GM12878 (cell line): ENCODE measurements around the gene MACROD2. TPM values are rescaled to one million over a fixed set of nuclear protein-coding genes. Genes with fewer than 3 reads are reported as not detected.
A peak's percentile ranks its signal among the peaks of the same experiment; 100 is the strongest.

Experiments used
- ATAC-seq: fragments of 200-7000 bp; cut with Tn5 transposase; 3 replicates; pipeline ENCODE4 v1.9.1; 2020; ENCODE audit warnings: mild to moderate bottlenecking, moderate library complexity
- BruUV-seq: library from RNA; stranded (reverse); fragments of 400-500 nt; replicated peaks from 2 replicates; lab custom pipeline; 2021; lab: Mats Ljungman, UMichigan
- CTCF ChIA-PET: fragments of 300-600 bp; sonication (Branson Sonifier 250); formaldehyde crosslinking; extraction: SDS; loops from one replicate; lab custom pipeline; 2021; ENCODE audit warnings: inconsistent platforms; lab: Yijun Ruan, JAX
- POLR2A ChIA-PET: fragments of 350-600 bp; formaldehyde crosslinking; extraction: SDS; loops from one replicate; lab custom pipeline; 2021; ENCODE audit warnings: inconsistent platforms; lab: Charles Lee
- RAD21 ChIA-PET: fragments of 300-600 bp; sonication (Branson Sonifier 250); formaldehyde crosslinking; loops from one replicate; lab custom pipeline; 2023; ENCODE audit warnings: antibody characterized with exemption; ENCODE audit not compliant: unreplicated experiment; lab: Charles Lee
- SMC1A ChIA-PET: fragments of 300-600 bp; sonication (Branson Sonifier 250); formaldehyde crosslinking; loops from one replicate; lab custom pipeline; 2023; ENCODE audit not compliant: unreplicated experiment, uncharacterized antibody; lab: Charles Lee
- DNase-seq: peaks from one replicate; pipeline ENCODE4 v3.0.0-alpha.2; 2011; ENCODE audit warnings: low read depth, low spot score
- FAIRE-seq: peaks from 3 replicates; lab custom pipeline; 2011; peaks lifted over from hg19 to GRCh38; lab: Jason Lieb, UNC
- H2AFZ ChIP-seq: 2 replicates; pipeline ENCODE4 v1.6.0; 2011; ENCODE audit warnings: low read depth, low read length, control low read depth; ENCODE audit not compliant: control insufficient read depth
- H3K27ac ChIP-seq: 2 replicates; pipeline ENCODE4 v1.5.1; 2011; ENCODE audit warnings: control low read depth; ENCODE audit not compliant: control insufficient read depth, insufficient read depth
- H3K27me3 ChIP-seq, 2 experiments: replicated peaks in 1 of 2; 2 replicates each; pipeline versions ENCODE4 v1.6.0 to v1.6.1; 2011; ENCODE audit warnings: low read length in 1 of 2; ENCODE audit not compliant: control insufficient read depth in 2 of 2, insufficient read depth in 2 of 2
- H3K36me3 ChIP-seq, 2 experiments: 2 replicates each; pipeline ENCODE4 v1.5.1; 2011; ENCODE audit warnings: low read length in 1 of 2; ENCODE audit not compliant: control insufficient read depth in 2 of 2, insufficient read depth in 2 of 2
- H3K4me1 ChIP-seq: 2 replicates; pipeline ENCODE4 v1.6.1; 2011; ENCODE audit warnings: mild to moderate bottlenecking, low read length, moderate library complexity, mixed read lengths; ENCODE audit not compliant: control insufficient read depth, insufficient read depth
- H3K4me2 ChIP-seq: 2 replicates; pipeline ENCODE4 v1.6.0; 2011; ENCODE audit warnings: control low read depth; ENCODE audit not compliant: control insufficient read depth, insufficient read depth
- H3K4me3 ChIP-seq: fragments of 200-600 bp; sonication (generic); 2 replicates; pipeline ENCODE4 v1.5.1; 2016
- H3K79me2 ChIP-seq: 2 replicates; pipeline ENCODE4 v1.6.0; 2011; ENCODE audit warnings: low read length; ENCODE audit not compliant: control insufficient read depth, insufficient read depth
- H3K9ac ChIP-seq: 2 replicates; pipeline ENCODE4 v1.8.0; 2011; ENCODE audit warnings: low read length, control low read depth, mixed read lengths; ENCODE audit not compliant: control insufficient read depth, insufficient read depth
- H3K9me3 ChIP-seq: replicated peaks from 3 replicates; pipeline ENCODE4 v1.5.1; 2011; ENCODE audit warnings: mild to moderate bottlenecking, low read length; ENCODE audit not compliant: control insufficient read depth, insufficient read depth
- H4K20me1 ChIP-seq: 2 replicates; pipeline ENCODE4 v1.6.0; 2011; ENCODE audit not compliant: control insufficient read depth, insufficient read depth
- ATF2 ChIP-seq: IDR thresholded peaks from 2 replicates; pipeline ENCODE4 v1.6.1; 2012; ENCODE audit warnings: low read length, inconsistent platforms
- CHD4 ChIP-seq: fragments of 200-600 bp; sonication (generic); IDR thresholded peaks from 2 replicates; pipeline ENCODE4 v1.6.1; 2016; ENCODE audit warnings: mild to moderate bottlenecking
- DPF2 ChIP-seq: fragments of 450-650 bp; IDR thresholded peaks from 2 replicates; pipeline ENCODE4 v1.6.1; 2017; ENCODE audit warnings: mild to moderate bottlenecking
- EP300 ChIP-seq, 2 experiments: fragments of 150-350 bp in 1 of 2; IDR thresholded peaks; 2 replicates each; pipeline ENCODE4 v1.6.1; 2011 to 2012; ENCODE audit warnings: low read depth in 2 of 2, low read length in 2 of 2, borderline replicate concordance in 1 of 2, improper control_type of control experiment in 1 of 2, inconsistent platforms in 1 of 2; ENCODE audit not compliant: control insufficient read depth in 1 of 2
- EZH2 ChIP-seq: IDR thresholded peaks from 2 replicates; pipeline ENCODE4 v1.6.1; 2012; ENCODE audit warnings: low read depth, mild to moderate bottlenecking, control low read depth, inconsistent platforms, low read length, borderline replicate concordance; ENCODE audit not compliant: control insufficient read depth
- POLR2A ChIP-seq: IDR thresholded peaks from 2 replicates; pipeline ENCODE4 v1.6.1; 2011; ENCODE audit warnings: low read depth, mild to moderate bottlenecking, low read length
- SMARCA5 ChIP-seq: fragments of 450-650 bp; IDR thresholded peaks from 2 replicates; pipeline ENCODE4 v1.6.1; 2017; ENCODE audit warnings: mild to moderate bottlenecking
- SPI1 ChIP-seq: IDR thresholded peaks from 2 replicates; pipeline ENCODE4 v1.6.1; 2011; ENCODE audit warnings: low read depth, mild to moderate bottlenecking, low read length, moderate library complexity, borderline replicate concordance; ENCODE audit not compliant: insufficient read depth
- TAF1 ChIP-seq: IDR thresholded peaks from 2 replicates; pipeline ENCODE4 v1.6.1; 2011; ENCODE audit warnings: mild to moderate bottlenecking, low read depth, low read length, borderline replicate concordance
- TARDBP ChIP-seq: IDR thresholded peaks from 2 replicates; pipeline ENCODE4 v1.6.1; 2016; ENCODE audit warnings: borderline replicate concordance
- WRNIP1 ChIP-seq: IDR thresholded peaks from 2 replicates; pipeline ENCODE4 v1.6.1; 2011; ENCODE audit warnings: low read depth, low read length, improper control_type of control experiment, borderline replicate concordance
- ZNF207 ChIP-seq: fragments of 450-650 bp; IDR thresholded peaks from 2 replicates; pipeline ENCODE4 v1.6.1; 2014; ENCODE audit warnings: antibody characterized with exemption, mild to moderate bottlenecking, borderline replicate concordance
- ZNF24 ChIP-seq: fragments of 450-650 bp; IDR thresholded peaks from 2 replicates; pipeline ENCODE4 v1.6.1; 2017; ENCODE audit warnings: antibody characterized with exemption, mild to moderate bottlenecking
- ZNF687 ChIP-seq: fragments of 450-650 bp; IDR thresholded peaks from 2 replicates; pipeline ENCODE4 v1.6.1; 2017; ENCODE audit warnings: mild to moderate bottlenecking, moderate library complexity
- WGBS: methylation state at CpG from one replicate; pipeline ENCODE4 v1.1.6; 2016; ENCODE audit warnings: low lambda C conversion rate; ENCODE audit not compliant: insufficient replicate concordance, insufficient coverage; ENCODE audit errors: missing lambda C conversion rate; 5-methylcytosine and 5-hydroxymethylcytosine counted together
- in situ Hi-C: fragments of 300-500 bp; cut with MboI; formaldehyde crosslinking; loops from 9 replicates; pipeline ENCODE4 v1.14.3; 2018; ENCODE audit warnings: mixed read lengths
- intact Hi-C: fragments of 100-400 bp; cut with micrococcal nuclease; formaldehyde crosslinking; loops from one replicate; pipeline ENCODE4 v1.14.2; 2022; ENCODE audit not compliant: unreplicated experiment
- polyA plus RNA-seq, 11 experiments: library from polyadenylated mRNA; depleted of rRNA in 4 of 11; unstranded in 6 of 11; stranded (reverse) in 5 of 11; fragments of >200 nt; fragmentation: Nextera tagmentation in 4 of 11; fragmentation: Illumina TruSeq in 1 of 11; extraction: Ambion mirVana in 4 of 11; extraction: Trizol in 1 of 11; gene quantifications; 1 replicate in 1 of 11; 2 replicates in 10 of 11; pipeline versions ENCODE4 v1.2.1 to v1.2.3, GENCODE V29; 2011 to 2016; ENCODE audit warnings: inconsistent platforms in 2 of 11, missing spikeins in 2 of 11, low read depth in 1 of 11
- total RNA-seq, 4 experiments: library from RNA; depleted of rRNA in 3 of 4; stranded (reverse); fragments of >200 nt in 3 of 4; fragmentation: Illumina TruSeq in 1 of 4; extraction: Trizol in 1 of 4; gene quantifications; 2 replicates each; pipeline versions ENCODE4 v1.2.1 to v1.2.3, GENCODE V29; 2013 to 2021

The MACROD2 gene
- total and polyA plus RNA-seq, 10 of the 15 experiments (the other 5 are each of a cell fraction or from before 2014, with no cell fraction given): 1.1 to 21.5 (median 2.2) TPM

DNA sequence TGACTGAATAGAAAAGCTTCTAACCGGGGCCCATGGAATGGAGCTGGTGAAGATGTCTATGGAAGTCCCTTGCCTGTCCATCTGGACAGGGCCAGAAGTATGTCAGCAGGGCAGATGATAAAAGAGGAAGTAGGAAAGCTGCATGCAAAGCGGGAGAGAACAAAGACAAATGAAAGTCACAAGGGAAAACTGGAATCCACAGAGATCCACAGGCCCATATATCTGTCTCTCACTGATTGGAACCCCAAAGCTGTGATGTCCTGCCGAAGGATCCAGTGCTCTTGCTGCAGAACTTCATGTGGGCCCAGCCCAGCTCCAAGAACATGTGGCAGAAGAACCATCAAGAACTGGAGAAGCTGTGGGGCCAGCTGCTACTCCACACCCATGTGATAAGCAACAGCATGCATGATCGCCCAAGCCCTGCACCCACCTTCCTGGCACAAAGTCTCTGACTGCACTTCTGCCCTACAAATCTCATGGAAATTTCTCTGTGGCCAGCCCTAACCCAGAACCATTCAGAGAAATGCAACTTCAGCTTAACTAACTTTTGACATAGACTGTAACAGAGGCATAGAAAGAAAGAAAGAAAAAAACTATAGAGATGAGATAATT lies 1862.0 kb downstream of the MACROD2 start (continued):
- TF ChIP-seq ZNF687 (no peak), TAF1 (no peak), DPF2 (peak; percentile 57; the same call in 1 of the 2 replicates), WRNIP1 (no peak)

DNA sequence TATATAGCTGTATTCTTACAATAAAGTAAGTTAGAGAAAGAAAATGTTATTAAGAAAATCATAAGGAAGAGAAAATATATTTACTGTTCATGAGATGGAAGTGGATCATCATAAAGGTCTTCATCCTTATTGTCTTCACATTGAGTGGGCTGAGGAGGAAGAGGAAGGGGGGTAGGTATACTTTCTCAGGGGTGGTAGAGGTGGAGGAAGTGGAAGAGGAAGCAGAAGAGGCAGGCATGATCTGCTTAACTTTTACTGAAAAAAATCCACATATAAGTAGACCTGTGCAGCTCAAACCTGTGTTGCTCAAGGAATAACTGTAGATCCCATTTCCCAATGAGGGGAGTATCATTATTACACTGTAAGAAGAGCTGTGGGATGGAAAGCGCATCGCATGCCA lies 1863.7 kb downstream of the MACROD2 start:
- Histone ChIP-seq H2AFZ (no peak overlapping the region), H3K79me2 (no peaks in the 10 kb centered on the region), H3K4me3 (no peak overlapping the region), H3K9me3 (no peaks in the 10 kb centered on the region), H3K36me3 (no peaks in the 10 kb centered on the region), H3K27me3 (no peaks in the 10 kb centered on the region), H4K20me1 (no peaks in the 10 kb centered on the region), H3K9ac (no peak overlapping the region), H3K27ac (no peak overlapping the region), H3K4me2 (no peak overlapping the region), H3K4me1 (peaks cover 6% of the 10 kb centered on the region)
- in situ Hi-C loops (no loop called here), intact Hi-C loops (no loop called here)
- no TSS peak for BruUV-seq
- CTCF ChIA-PET: no interaction called here
- 94% methylated on average over 2 of the region's 2 CpGs for WGBS
- POLR2A ChIA-PET: no interaction called here
- RAD21 ChIA-PET: interaction anchor here (1.0 kb wide), 1 partner anchor 28 kb away, joined by 3 read pairs; no protein-coding TSS in a partner anchor
- no peak for ATAC-seq
- FAIRE-seq: no peak
- SMC1A ChIA-PET: no interaction called here
- TF ChIP-seq TARDBP: no peak
- no peak for TF ChIP-seq ZNF207
- no peak for TF ChIP-seq ATF2
- TF ChIP-seq SPI1: no peak
- TF ChIP-seq SMARCA5: no peak
- no peak for TF ChIP-seq EP300 (IDR thresholded peaks at IDR 0.05; ENCODE audit: borderline replicate concordance in 1 of 2, control insufficient read depth in 1 of 2, low read depth in 2 of 2, low read length in 2 of 2)
- TF ChIP-seq CHD4: no peak
- TF ChIP-seq POLR2A: no peak
- TF ChIP-seq EZH2: no peak
- no peak for TF ChIP-seq ZNF24
- no peak for DNase-seq
